COLO668 (cell line): ENCODE results near the gene KNCN.

Experiments
- DNase-seq: peaks from one replicate; lab custom pipeline; 2025; ENCODE audit not compliant: unreplicated experiment; lab: John Stamatoyannopoulos, UW

The KNCN gene

GRCh38 chr1:46506470-46507219 lies 44.8 kb downstream of the KNCN start:
- no peak for DNase-seq

DNA sequence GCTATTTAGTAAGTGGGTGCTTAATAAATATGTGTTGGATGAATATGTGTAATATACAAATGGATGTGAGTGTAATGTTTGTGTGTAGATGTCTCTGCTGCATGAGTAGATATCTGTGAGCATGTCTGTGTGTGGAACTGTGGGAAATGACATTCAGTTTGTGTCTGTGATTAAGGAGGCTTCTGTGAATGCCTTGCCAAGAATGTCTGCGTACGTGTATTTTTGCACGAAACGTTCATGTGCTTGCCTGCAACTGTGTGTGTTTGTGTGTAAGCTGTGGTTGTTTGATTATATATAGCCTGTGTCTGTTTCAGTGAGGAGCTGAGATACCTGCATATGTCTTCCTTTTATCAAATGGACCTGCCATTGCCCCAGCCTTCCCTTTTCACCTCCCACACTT lies 48.0 kb downstream of the KNCN start:
- DNase-seq = no peak

DNA sequence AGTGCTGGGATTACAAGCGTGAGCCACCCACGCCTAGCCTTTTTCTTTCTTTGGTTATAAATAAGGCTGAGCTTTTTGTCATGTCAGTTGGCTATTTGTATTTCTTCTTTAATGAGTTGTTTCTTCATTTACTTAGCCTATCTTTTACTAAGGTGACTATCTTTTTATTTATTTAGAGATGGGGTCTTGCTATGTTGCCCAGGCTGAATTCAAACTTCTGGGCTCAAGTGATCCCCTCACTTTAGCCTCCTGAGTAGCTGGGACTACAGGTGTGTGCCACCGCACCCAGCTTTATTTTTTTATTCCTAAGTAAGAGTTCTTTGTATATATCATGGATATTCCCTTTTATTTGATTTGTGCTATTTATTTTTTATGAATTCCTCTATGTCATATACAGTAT lies 49.9 kb downstream of the KNCN start:
- no peak for DNase-seq

GRCh38 chr1:46497665-46498064 lies 53.8 kb downstream of the KNCN start:
- no peak for DNase-seq

DNA sequence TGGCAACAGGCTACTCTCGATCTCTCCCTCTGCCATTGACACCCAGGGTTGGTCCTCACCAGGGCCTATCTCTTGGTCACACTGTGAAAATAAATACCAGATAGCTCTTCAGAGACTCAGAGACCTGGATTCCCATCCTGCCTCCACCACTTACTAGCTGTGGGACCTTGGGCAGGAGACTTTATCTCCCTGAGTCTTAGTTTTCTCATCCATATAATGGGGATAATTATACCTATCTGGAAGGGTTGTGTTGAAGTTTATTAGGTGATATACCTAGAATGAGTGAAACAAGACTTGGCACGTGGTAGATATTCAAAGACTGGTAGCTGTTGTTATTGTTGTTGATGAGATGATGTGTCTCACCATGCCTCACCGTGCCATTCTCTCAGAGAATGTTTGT lies 54.4 kb downstream of the KNCN start:
- DNase-seq = no peak

DNA sequence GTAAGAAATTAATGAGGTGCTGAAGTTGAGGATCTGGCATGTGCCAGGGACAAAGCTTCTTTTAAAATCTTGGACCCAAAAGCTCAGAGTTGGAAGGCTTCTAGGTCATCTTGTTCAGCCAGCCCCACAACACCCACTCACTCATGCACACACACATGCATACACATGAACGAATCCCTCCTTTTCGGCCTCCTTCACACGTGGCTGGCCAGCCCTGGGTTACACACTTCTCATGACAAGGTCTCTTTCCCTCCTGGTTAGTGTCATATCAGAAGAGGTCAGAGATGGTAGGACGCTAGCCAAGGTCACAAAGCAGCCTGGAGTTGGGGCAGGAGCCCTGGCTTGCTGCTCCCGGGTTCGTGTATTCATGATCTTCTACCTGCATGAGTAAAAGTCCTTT lies 54.9 kb downstream of the KNCN start:
- DNase-seq = no peak

DNA sequence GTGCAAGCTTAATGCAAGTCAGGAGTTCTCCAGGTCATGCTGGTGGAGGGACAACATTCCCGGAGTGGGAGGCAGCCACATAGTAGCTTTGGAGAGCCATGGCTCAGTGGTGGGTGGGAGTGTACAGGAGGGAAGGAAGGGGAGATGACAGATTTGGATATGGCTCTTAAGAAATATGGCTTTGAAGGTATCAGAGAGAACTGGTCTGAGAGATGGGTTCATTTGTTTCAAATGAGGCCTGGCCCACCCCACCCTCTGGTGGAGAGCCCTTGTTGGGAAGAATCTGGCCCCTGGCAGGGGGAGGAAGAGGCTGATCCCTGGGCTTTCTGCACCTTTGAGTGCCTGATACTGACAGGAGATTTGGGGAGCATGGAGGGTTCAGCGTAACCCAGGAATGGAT lies 55.7 kb downstream of the KNCN start:
- DNase-seq = no peak
